Endothelial cell (in vitro differentiated cells): Measurements from ENCODE around the gene PSME3IP1. TPM values are rescaled to one million over a fixed set of nuclear protein-coding genes. Genes with fewer than 3 reads are reported as not detected.
A peak's percentile ranks its signal among the peaks of the same experiment; 100 is the strongest.

Source experiments
- DNase-seq: peaks from one replicate; pipeline ENCODE4 v3.0.0; 2021; ENCODE audit warnings: low spot score
- H3K27ac Mint-ChIP-seq: one replicate; pipeline ENCODE4 v1.8.0; 2021; ENCODE audit warnings: mixed read lengths, inconsistent platforms; ENCODE audit not compliant: unreplicated experiment
- H3K27me3 Mint-ChIP-seq: one replicate; pipeline ENCODE4 v1.8.0; 2021; ENCODE audit warnings: mild to moderate bottlenecking, moderate library complexity, mixed read lengths, inconsistent platforms; ENCODE audit not compliant: unreplicated experiment
- H3K36me3 Mint-ChIP-seq: one replicate; pipeline ENCODE4 v1.8.0; 2021; ENCODE audit warnings: mild to moderate bottlenecking, low read depth, mixed read lengths, inconsistent platforms; ENCODE audit not compliant: unreplicated experiment
- H3K4me1 Mint-ChIP-seq: one replicate; pipeline ENCODE4 v1.8.0; 2021; ENCODE audit warnings: mild to moderate bottlenecking, mixed read lengths, inconsistent platforms; ENCODE audit not compliant: unreplicated experiment
- H3K4me3 Mint-ChIP-seq: one replicate; pipeline ENCODE4 v1.8.0; 2021; ENCODE audit warnings: mild to moderate bottlenecking, mixed read lengths, inconsistent platforms; ENCODE audit not compliant: unreplicated experiment
- H3K9me3 Mint-ChIP-seq: one replicate; pipeline ENCODE4 v1.8.0; 2021; ENCODE audit warnings: mixed read lengths, inconsistent platforms; ENCODE audit not compliant: unreplicated experiment
- CTCF ChIP-seq: fragments of 200-600 bp; sonication (generic); IDR thresholded peaks from one replicate; pipeline ENCODE4 v1.5.0; 2021; ENCODE audit warnings: antibody characterized with exemption; ENCODE audit not compliant: unreplicated experiment
- total RNA-seq: library from RNA; stranded (reverse); fragmentation: NEBNext Ultra II Directional; extraction: Animal tissue kit (Norgen Biotek cat#: 25700); gene quantifications from one replicate; pipeline ENCODE4 v1.2.1, GENCODE V29; 2021; ENCODE audit not compliant: unreplicated experiment

PSME3IP1 gene
- total RNA-seq, 1 donor from 2014 or later: 84.8 TPM

GRCh38 chr16:57169327-57169726 lies 16.5 kb downstream of the PSME3IP1 start:
- H3K9me3 Mint-ChIP-seq: no peaks in the 10 kb centered on the region
- TF ChIP-seq CTCF: no peak
- DNase-seq: no peak
- H3K36me3 Mint-ChIP-seq: peaks cover 25% of the 10 kb centered on the region
- H3K27ac Mint-ChIP-seq: no peak overlapping the region
- no peak overlapping the region for H3K4me3 Mint-ChIP-seq
- H3K27me3 Mint-ChIP-seq: no peaks in the 10 kb centered on the region
- H3K4me1 Mint-ChIP-seq: peaks cover 21% of the 10 kb centered on the region

- Mint-ChIP-seq H3K27ac (no peak overlapping the region), H3K9me3 (no peaks in the 10 kb centered on the region), H3K4me1 (peaks cover 21% of the 10 kb centered on the region), H3K36me3 (peaks cover 33% of the 10 kb centered on the region), H3K4me3 (no peak overlapping the region), H3K27me3 (no peaks in the 10 kb centered on the region)
- no peak for DNase-seq
- TF ChIP-seq CTCF: no peak
These were observed 17.9 kb downstream of the PSME3IP1 start for GRCh38 chr16:57167953-57168352.

GRCh38 chr16:57167538-57167937 lies 18.3 kb downstream of the PSME3IP1 start:
- no peaks in the 10 kb centered on the region for H3K27me3 Mint-ChIP-seq
- no peak for DNase-seq
- TF ChIP-seq CTCF: no peak
- no peaks in the 10 kb centered on the region for H3K9me3 Mint-ChIP-seq
- H3K4me1 Mint-ChIP-seq: peaks cover 21% of the 10 kb centered on the region
- H3K36me3 Mint-ChIP-seq: peaks cover 31% of the 10 kb centered on the region
- H3K27ac Mint-ChIP-seq: no peak overlapping the region
- no peak overlapping the region for H3K4me3 Mint-ChIP-seq

GRCh38 chr16:57166951-57167350 lies 18.9 kb downstream of the PSME3IP1 start:
- Mint-ChIP-seq H3K36me3 (peaks cover 27% of the 10 kb centered on the region), H3K27ac (no peak overlapping the region), H3K9me3 (no peaks in the 10 kb centered on the region), H3K27me3 (no peaks in the 10 kb centered on the region), H3K4me3 (no peak overlapping the region), H3K4me1 (peaks cover 21% of the 10 kb centered on the region)
- TF ChIP-seq CTCF: no peak
- no peak for DNase-seq

GRCh38 chr16:57166451-57166850 lies 19.4 kb downstream of the PSME3IP1 start:
- TF ChIP-seq CTCF: no peak
- peak overlapping the region; percentile 48 for H3K27ac Mint-ChIP-seq
- H3K36me3 Mint-ChIP-seq: peaks cover 24% of the 10 kb centered on the region
- DNase-seq: no peak
- no peaks in the 10 kb centered on the region for H3K27me3 Mint-ChIP-seq
- H3K4me1 Mint-ChIP-seq: peaks cover 21% of the 10 kb centered on the region
- H3K9me3 Mint-ChIP-seq: no peaks in the 10 kb centered on the region
- peak overlapping the region; percentile 63 for H3K4me3 Mint-ChIP-seq
